ENCODE results near the gene UHRF1. TPM values are rescaled to one million over a fixed set of nuclear protein-coding genes. Genes with fewer than 3 reads are reported as not detected.
"Not testable (repeated sequence)": the region's sequence is repeated elsewhere in the genome, so short reads cannot be mapped to it uniquely, and the experiment has no call there.

UHRF1 gene
- total RNA-seq, 1 donor from 2014 or later, result 10.4 TPM

DNA sequence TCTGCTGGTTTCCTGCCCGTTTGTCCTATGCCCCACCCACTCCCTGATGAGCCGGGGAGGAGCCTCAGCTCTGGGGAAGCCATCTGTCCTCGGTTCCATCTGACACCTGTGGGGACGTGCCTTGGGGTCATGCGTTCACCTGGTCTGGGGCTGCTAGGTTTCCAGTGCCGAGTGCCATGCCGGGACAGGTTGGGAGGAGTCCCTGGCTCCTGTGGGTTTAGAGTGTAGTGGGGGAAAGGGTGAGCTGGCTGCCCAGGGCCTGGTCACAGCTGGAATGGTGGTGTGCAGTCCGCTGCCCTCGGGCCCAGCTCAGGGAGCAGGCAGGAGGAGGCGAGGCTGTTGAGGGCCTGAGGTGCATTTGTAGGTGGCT lies 62.1 kb downstream of the UHRF1 start:
- peak overlapping the region; percentile 89 for H3K4me3 Mint-ChIP-seq (ENCODE audit: unreplicated experiment)

DNA sequence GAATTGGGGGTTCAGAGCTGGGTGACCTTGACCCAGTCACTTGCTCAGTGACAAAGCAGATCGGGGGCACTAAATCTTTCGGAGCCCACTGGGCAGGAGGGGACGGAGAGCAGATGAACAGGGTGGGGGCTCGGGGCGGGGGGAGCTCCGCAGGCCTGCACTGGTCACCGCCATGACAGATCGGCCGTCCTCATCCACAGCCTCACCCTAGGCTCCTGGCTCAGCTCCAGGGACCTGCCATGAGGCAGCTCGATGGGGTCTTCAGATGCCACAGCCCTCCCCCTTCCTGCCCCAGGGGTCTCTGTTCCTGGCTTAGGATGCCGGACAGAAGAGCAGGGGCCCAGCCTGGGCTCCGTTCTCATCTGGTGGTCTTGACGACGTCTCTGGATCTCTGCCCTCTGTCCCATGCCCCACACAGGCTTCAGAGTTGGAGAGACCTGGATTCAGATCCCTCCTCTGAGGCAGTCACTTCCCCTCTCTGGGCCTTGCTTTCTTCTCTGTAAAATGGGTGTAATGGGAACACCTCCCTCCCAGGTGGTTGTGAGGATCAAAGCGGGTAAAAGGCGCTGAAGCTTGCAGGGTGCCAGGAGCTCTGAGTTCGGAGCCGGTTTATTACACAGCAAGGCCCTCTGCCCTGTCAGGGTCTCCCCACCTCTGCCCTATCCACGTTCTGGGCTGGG lies 62.7 kb downstream of the UHRF1 start:
- H3K27ac Mint-ChIP-seq (ENCODE audit: unreplicated experiment), result peak overlapping the region; percentile 93
- TF ChIP-seq, protein P1, sequence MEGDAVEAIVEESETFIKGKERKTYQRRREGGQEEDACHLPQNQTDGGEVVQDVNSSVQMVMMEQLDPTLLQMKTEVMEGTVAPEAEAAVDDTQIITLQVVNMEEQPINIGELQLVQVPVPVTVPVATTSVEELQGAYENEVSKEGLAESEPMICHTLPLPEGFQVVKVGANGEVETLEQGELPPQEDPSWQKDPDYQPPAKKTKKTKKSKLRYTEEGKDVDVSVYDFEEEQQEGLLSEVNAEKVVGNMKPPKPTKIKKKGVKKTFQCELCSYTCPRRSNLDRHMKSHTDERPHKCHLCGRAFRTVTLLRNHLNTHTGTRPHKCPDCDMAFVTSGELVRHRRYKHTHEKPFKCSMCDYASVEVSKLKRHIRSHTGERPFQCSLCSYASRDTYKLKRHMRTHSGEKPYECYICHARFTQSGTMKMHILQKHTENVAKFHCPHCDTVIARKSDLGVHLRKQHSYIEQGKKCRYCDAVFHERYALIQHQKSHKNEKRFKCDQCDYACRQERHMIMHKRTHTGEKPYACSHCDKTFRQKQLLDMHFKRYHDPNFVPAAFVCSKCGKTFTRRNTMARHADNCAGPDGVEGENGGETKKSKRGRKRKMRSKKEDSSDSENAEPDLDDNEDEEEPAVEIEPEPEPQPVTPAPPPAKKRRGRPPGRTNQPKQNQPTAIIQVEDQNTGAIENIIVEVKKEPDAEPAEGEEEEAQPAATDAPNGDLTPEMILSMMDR (IDR thresholded peaks at IDR 0.05; ENCODE audit: partially characterized antibody, unreplicated experiment), result no peak
- peaks cover 26% of the 10 kb centered on the region for H3K4me1 Mint-ChIP-seq (ENCODE audit: low read depth, unreplicated experiment)
- H3K9me3 Mint-ChIP-seq (ENCODE audit: unreplicated experiment), result peaks cover 15% of the 10 kb centered on the region
- H3K27me3 Mint-ChIP-seq (ENCODE audit: unreplicated experiment), result peaks cover 17% of the 10 kb centered on the region
- no peak for DNase-seq
- peak overlapping the region; percentile 89 for H3K4me3 Mint-ChIP-seq (ENCODE audit: unreplicated experiment)
- no peaks in the 10 kb centered on the region for H3K36me3 Mint-ChIP-seq (ENCODE audit: unreplicated experiment)

More for the DNA sequence above, 62.1 kb downstream of the UHRF1 start:
- Mint-ChIP-seq H3K27ac (ENCODE audit: unreplicated experiment) (peak overlapping the region; percentile 93), H3K4me1 (ENCODE audit: low read depth, unreplicated experiment) (peaks cover 23% of the 10 kb centered on the region), H3K9me3 (ENCODE audit: unreplicated experiment) (peaks cover 15% of the 10 kb centered on the region), H3K36me3 (ENCODE audit: unreplicated experiment) (no peaks in the 10 kb centered on the region), H3K27me3 (ENCODE audit: unreplicated experiment) (peaks cover 17% of the 10 kb centered on the region)
- TF ChIP-seq, protein P1 (IDR thresholded peaks at IDR 0.05; ENCODE audit: partially characterized antibody, unreplicated experiment), result no peak
- DNase-seq, result peak; percentile 79

DNA sequence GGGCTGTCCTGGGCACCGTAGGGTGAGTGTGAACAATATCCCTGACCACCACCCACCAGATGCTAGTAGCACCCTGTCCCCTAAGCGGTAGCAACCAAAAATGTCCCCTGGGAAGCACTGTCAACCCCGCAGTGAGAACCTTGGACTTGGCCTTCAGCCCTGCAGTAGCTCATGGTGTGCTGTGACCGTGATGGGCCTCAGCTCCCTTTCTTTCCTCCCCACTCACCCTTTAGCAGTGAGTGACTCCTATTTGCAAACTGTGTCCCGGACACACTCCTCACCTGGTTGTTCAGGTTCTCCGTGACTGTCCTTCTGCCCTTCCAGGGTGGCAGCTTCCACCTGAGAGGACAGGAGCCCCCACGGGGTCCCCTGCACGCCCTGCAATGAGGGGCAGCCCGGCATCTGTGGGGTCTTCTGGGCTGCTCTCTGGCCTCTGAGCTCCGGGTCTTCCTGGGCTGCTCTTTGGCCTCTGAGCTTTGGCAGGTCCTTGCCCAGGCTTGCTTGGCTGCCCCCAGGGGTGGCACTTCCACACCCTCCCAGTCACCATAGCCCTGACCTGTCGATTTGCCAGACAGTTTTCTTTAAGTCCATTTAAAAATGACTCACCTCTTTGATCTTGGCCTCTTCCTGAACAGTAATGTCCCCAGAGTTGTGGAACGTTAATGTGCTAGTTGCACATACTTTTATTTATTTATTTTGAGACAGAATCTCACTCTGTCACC lies 63.4 kb downstream of the UHRF1 start:
- H3K4me1 Mint-ChIP-seq (ENCODE audit: low read depth, unreplicated experiment), result peaks cover 32% of the 10 kb centered on the region
- no peaks in the 10 kb centered on the region for H3K36me3 Mint-ChIP-seq (ENCODE audit: unreplicated experiment)
- peak overlapping the region; percentile 57 for H3K27ac Mint-ChIP-seq (ENCODE audit: unreplicated experiment)
- TF ChIP-seq, protein P1 (IDR thresholded peaks at IDR 0.05; ENCODE audit: partially characterized antibody, unreplicated experiment), result no peak
- peak overlapping the region; percentile 89 for H3K4me3 Mint-ChIP-seq (ENCODE audit: unreplicated experiment)
- peaks cover 15% of the 10 kb centered on the region for H3K9me3 Mint-ChIP-seq (ENCODE audit: unreplicated experiment)
- peaks cover 17% of the 10 kb centered on the region for H3K27me3 Mint-ChIP-seq (ENCODE audit: unreplicated experiment)
- no peak for DNase-seq

- DNase-seq, result no peak
- TF ChIP-seq, protein P1 (IDR thresholded peaks at IDR 0.05; ENCODE audit: partially characterized antibody, unreplicated experiment), result no peak
- H3K4me1 Mint-ChIP-seq (ENCODE audit: low read depth, unreplicated experiment), result peaks cover 39% of the 10 kb centered on the region
- H3K4me3 Mint-ChIP-seq (ENCODE audit: unreplicated experiment), result peak overlapping the region; percentile 21
- H3K27ac Mint-ChIP-seq (ENCODE audit: unreplicated experiment), result no peak overlapping the region
- peaks cover 12% of the 10 kb centered on the region for H3K27me3 Mint-ChIP-seq (ENCODE audit: unreplicated experiment)
- peaks cover 17% of the 10 kb centered on the region for H3K9me3 Mint-ChIP-seq (ENCODE audit: unreplicated experiment)
- no peaks in the 10 kb centered on the region for H3K36me3 Mint-ChIP-seq (ENCODE audit: unreplicated experiment)
Observed at GRCh38 chr19:4974880-4975469, 65.7 kb downstream of the UHRF1 start.

GRCh38 chr19:4975601-4976000 lies 66.3 kb downstream of the UHRF1 start:
- not testable (repeated sequence) for H3K4me3 Mint-ChIP-seq (ENCODE audit: unreplicated experiment); DNase-seq; H3K27ac Mint-ChIP-seq (ENCODE audit: unreplicated experiment); H3K36me3 Mint-ChIP-seq (ENCODE audit: unreplicated experiment)
- H3K9me3 Mint-ChIP-seq (ENCODE audit: unreplicated experiment), result peaks cover 14% of the 10 kb centered on the region
- peaks cover 10% of the 10 kb centered on the region for H3K27me3 Mint-ChIP-seq (ENCODE audit: unreplicated experiment)
- peaks cover 39% of the 10 kb centered on the region for H3K4me1 Mint-ChIP-seq (ENCODE audit: low read depth, unreplicated experiment)
